Caco-2 (cell line): Measurements from ENCODE around the gene HEPHL1. TPM values are rescaled to one million over a fixed set of nuclear protein-coding genes. Genes with fewer than 3 reads are reported as not detected.

Source experiments
- BruUV-seq: library from RNA; stranded (reverse); fragments of 400-500 nt; replicated peaks from 2 replicates; lab custom pipeline; 2021; lab: Mats Ljungman, UMichigan
- CTCF ChIA-PET: fragments of 300-600 bp; sonication (Branson Sonifier 250); formaldehyde crosslinking; loops from one replicate; lab custom pipeline; 2022; ENCODE audit warnings: antibody characterized with exemption; lab: Charles Lee
- POLR2A ChIA-PET: fragments of 300-600 bp; sonication (Branson Sonifier 250); formaldehyde crosslinking; loops from one replicate; lab custom pipeline; 2022; ENCODE audit warnings: antibody characterized with exemption; lab: Charles Lee
- DNase-seq, 2 experiments: peaks; one replicate each; pipeline versions ENCODE4 v3.0.0 to v3.0.0-alpha.2; 2020 to 2022
- H3K27me3 ChIP-seq: replicated peaks from 2 replicates; pipeline ENCODE4 v1.6.0; 2011; ENCODE audit warnings: low read length; ENCODE audit not compliant: control insufficient read depth, insufficient read depth
- H3K36me3 ChIP-seq: 2 replicates; pipeline ENCODE4 v1.5.1; 2011; ENCODE audit warnings: low read length; ENCODE audit not compliant: control insufficient read depth, insufficient read depth
- H3K4me1 ChIP-seq: fragments of 250-450 bp; sonication (Bioruptor Pico); 2 replicates; pipeline ENCODE4 v1.5.1; 2020; ENCODE audit warnings: mild to moderate bottlenecking
- H3K4me3 ChIP-seq: 2 replicates; pipeline ENCODE4 v1.5.1; 2011; ENCODE audit warnings: low read depth, mild to moderate bottlenecking, control low read depth, low read length
- H3K9me3 ChIP-seq: fragments of 250-450 bp; sonication (Bioruptor Pico); 2 replicates; pipeline ENCODE4 v1.5.1; 2020; ENCODE audit warnings: mild to moderate bottlenecking, moderate library complexity
- H3K27ac Mint-ChIP-seq: one replicate; pipeline ENCODE4 v1.8.0; 2022; ENCODE audit warnings: mixed read lengths; ENCODE audit not compliant: unreplicated experiment
- H3K27me3 Mint-ChIP-seq: one replicate; pipeline ENCODE4 v1.8.0; 2022; ENCODE audit warnings: mixed read lengths; ENCODE audit not compliant: insufficient read depth, unreplicated experiment
- H3K36me3 Mint-ChIP-seq: one replicate; pipeline ENCODE4 v1.8.0; 2022; ENCODE audit warnings: mild to moderate bottlenecking, mixed read lengths; ENCODE audit not compliant: insufficient read depth, unreplicated experiment
- H3K4me1 Mint-ChIP-seq: one replicate; pipeline ENCODE4 v1.8.0; 2022; ENCODE audit warnings: low read depth, mixed read lengths; ENCODE audit not compliant: unreplicated experiment
- H3K4me3 Mint-ChIP-seq: one replicate; pipeline ENCODE4 v1.8.0; 2022; ENCODE audit warnings: mild to moderate bottlenecking, moderate library complexity, mixed read lengths; ENCODE audit not compliant: unreplicated experiment
- H3K9me3 Mint-ChIP-seq: one replicate; pipeline ENCODE4 v1.8.0; 2022; ENCODE audit warnings: mixed read lengths; ENCODE audit not compliant: unreplicated experiment
- CTCF ChIP-seq, 2 experiments: fragments of 200-600 bp in 1 of 2; IDR thresholded peaks; 1 replicate in 1 of 2; 2 replicates in 1 of 2; pipeline versions ENCODE4 v1.5.1 to v1.8.0; 2011 to 2022; ENCODE audit warnings: antibody characterized with exemption in 1 of 2, control low read depth in 1 of 2, inconsistent platforms in 1 of 2, low read depth in 1 of 2, low read length in 1 of 2, mild to moderate bottlenecking in 1 of 2, moderate library complexity in 1 of 2; ENCODE audit not compliant: insufficient read depth in 1 of 2, severe bottlenecking in 1 of 2, unreplicated experiment in 1 of 2
- intact Hi-C: fragments of 100-400 bp; cut with micrococcal nuclease; formaldehyde crosslinking; loops from one replicate; pipeline ENCODE4 v1.10.0; 2022; ENCODE audit not compliant: unreplicated experiment
- total RNA-seq: library from RNA; stranded (reverse); gene quantifications from 2 replicates; pipeline ENCODE4 v1.2.3, GENCODE V29; 2022

The HEPHL1 gene
- total RNA-seq, 1 experiment from 2014 or later, result not detected

- intact Hi-C loops, result no loop called here
- Histone ChIP-seq H3K4me1 (peaks cover 7% of the 10 kb centered on the region), H3K36me3 (no peaks in the 10 kb centered on the region), H3K4me3 (no peak overlapping the region), H3K27me3 (no peaks in the 10 kb centered on the region), H3K9me3 (peaks cover 9% of the 10 kb centered on the region)
- no TSS peak for BruUV-seq
- no peak overlapping the region for H3K27ac Mint-ChIP-seq
- H3K36me3 Mint-ChIP-seq, result no peaks in the 10 kb centered on the region
- H3K4me1 Mint-ChIP-seq, result no peaks in the 10 kb centered on the region
- ChIA-PET CTCF (no interaction called here), POLR2A (no interaction called here)
- TF ChIP-seq CTCF (IDR thresholded peaks at IDR 0.05; ENCODE audit: insufficient read depth in 1 of 2, low read depth in 1 of 2, low read length in 1 of 2, severe bottlenecking in 1 of 2, unreplicated experiment in 1 of 2), result no peak
- no peak for DNase-seq
- no peak overlapping the region for H3K4me3 Mint-ChIP-seq
- peaks cover 3% of the 10 kb centered on the region for H3K27me3 Mint-ChIP-seq
- H3K9me3 Mint-ChIP-seq, result peaks cover 9% of the 10 kb centered on the region
Observed at GRCh38 chr11:93988455-93988854, 32.7 kb upstream of the HEPHL1 start.

- CTCF ChIA-PET, result no interaction called here
- no TSS peak for BruUV-seq
- H3K4me3 ChIP-seq, result no peak overlapping the region
- H3K27me3 ChIP-seq, result no peaks in the 10 kb centered on the region
- peaks cover 7% of the 10 kb centered on the region for H3K4me1 ChIP-seq
- intact Hi-C loops, result no loop called here
- TF ChIP-seq CTCF (IDR thresholded peaks at IDR 0.05; ENCODE audit: insufficient read depth in 1 of 2, low read depth in 1 of 2, low read length in 1 of 2, severe bottlenecking in 1 of 2, unreplicated experiment in 1 of 2), result no peak
- DNase-seq, result no peak
- Mint-ChIP-seq H3K4me1 (no peaks in the 10 kb centered on the region), H3K4me3 (no peak overlapping the region), H3K9me3 (peaks cover 10% of the 10 kb centered on the region), H3K27me3 (peaks cover 3% of the 10 kb centered on the region), H3K27ac (no peak overlapping the region), H3K36me3 (no peaks in the 10 kb centered on the region)
- H3K9me3 ChIP-seq, result peaks cover 14% of the 10 kb centered on the region
- H3K36me3 ChIP-seq, result no peaks in the 10 kb centered on the region
- POLR2A ChIA-PET, result no interaction called here
Observed at GRCh38 chr11:93988912-93989311, 32.2 kb upstream of the HEPHL1 start.

- ChIA-PET POLR2A (no interaction called here), CTCF (no interaction called here)
- Mint-ChIP-seq H3K9me3 (peaks cover 20% of the 10 kb centered on the region), H3K27me3 (peaks cover 3% of the 10 kb centered on the region), H3K4me3 (no peak overlapping the region), H3K27ac (no peak overlapping the region), H3K36me3 (peaks cover 5% of the 10 kb centered on the region), H3K4me1 (no peaks in the 10 kb centered on the region)
- Histone ChIP-seq H3K36me3 (no peaks in the 10 kb centered on the region), H3K27me3 (no peaks in the 10 kb centered on the region), H3K9me3 (peaks cover 17% of the 10 kb centered on the region), H3K4me3 (no peak overlapping the region), H3K4me1 (no peaks in the 10 kb centered on the region)
- no TSS peak for BruUV-seq
- intact Hi-C loops, result no loop called here
- DNase-seq, result no peak
- no peak for TF ChIP-seq CTCF (IDR thresholded peaks at IDR 0.05; ENCODE audit: insufficient read depth in 1 of 2, low read depth in 1 of 2, low read length in 1 of 2, severe bottlenecking in 1 of 2, unreplicated experiment in 1 of 2)
Observed at GRCh38 chr11:93993747-93994146, 27.4 kb upstream of the HEPHL1 start.
